ENCODE data around the gene SLC9A8.

GRCh38 chr20:49904440-49905214 lies 92.0 kb downstream of the SLC9A8 start:
- TF ChIP-seq CTCF (IDR thresholded peaks at IDR 0.05; ENCODE audit: poor library complexity, severe bottlenecking) (no peak), EP300 (conservative IDR thresholded peaks at IDR 0.05; ENCODE audit: poor library complexity, severe bottlenecking) (no peak)

All from neural cell (in vitro differentiated cells).